ENCODE data around the gene NR3C1. TPM values are rescaled to one million over a fixed set of nuclear protein-coding genes. Genes with fewer than 3 reads are reported as not detected.

NR3C1 gene
- total RNA-seq, 1 donor from 2014 or later: 101 TPM

DNA sequence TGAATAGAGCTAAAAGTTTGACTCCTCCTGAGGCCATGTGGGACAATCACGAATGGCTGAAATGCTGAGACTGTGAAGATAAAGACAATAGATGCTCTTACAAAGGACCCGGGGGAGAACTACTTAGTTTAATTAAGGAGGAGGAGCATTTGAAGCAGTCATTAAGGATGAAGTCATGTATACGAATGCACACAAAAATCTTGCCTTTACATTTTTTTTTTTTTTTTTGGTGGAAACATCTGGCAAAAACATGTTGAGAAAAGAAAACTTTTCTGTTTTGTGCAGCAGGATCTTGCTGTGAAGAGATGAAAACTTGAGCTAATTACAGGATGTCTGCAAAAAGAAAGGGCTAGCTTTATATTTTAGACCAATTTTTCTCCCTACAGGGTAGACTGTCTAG lies 42.3 kb upstream of the NR3C1 start:
- Histone ChIP-seq H3K4me1 (no peaks in the 10 kb centered on the region), H3K36me3 (no peaks in the 10 kb centered on the region), H3K4me3 (no peak overlapping the region), H3K9me3 (no peaks in the 10 kb centered on the region), H3K27me3 (no peaks in the 10 kb centered on the region), H3K27ac (no peak overlapping the region)
- DNase-seq (no peak), ATAC-seq (no peak)
- intact Hi-C loops (cut with DNase I): no loop called here
- TF ChIP-seq, protein P1, sequence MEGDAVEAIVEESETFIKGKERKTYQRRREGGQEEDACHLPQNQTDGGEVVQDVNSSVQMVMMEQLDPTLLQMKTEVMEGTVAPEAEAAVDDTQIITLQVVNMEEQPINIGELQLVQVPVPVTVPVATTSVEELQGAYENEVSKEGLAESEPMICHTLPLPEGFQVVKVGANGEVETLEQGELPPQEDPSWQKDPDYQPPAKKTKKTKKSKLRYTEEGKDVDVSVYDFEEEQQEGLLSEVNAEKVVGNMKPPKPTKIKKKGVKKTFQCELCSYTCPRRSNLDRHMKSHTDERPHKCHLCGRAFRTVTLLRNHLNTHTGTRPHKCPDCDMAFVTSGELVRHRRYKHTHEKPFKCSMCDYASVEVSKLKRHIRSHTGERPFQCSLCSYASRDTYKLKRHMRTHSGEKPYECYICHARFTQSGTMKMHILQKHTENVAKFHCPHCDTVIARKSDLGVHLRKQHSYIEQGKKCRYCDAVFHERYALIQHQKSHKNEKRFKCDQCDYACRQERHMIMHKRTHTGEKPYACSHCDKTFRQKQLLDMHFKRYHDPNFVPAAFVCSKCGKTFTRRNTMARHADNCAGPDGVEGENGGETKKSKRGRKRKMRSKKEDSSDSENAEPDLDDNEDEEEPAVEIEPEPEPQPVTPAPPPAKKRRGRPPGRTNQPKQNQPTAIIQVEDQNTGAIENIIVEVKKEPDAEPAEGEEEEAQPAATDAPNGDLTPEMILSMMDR (IDR thresholded peaks at IDR 0.05): no peak

DNA sequence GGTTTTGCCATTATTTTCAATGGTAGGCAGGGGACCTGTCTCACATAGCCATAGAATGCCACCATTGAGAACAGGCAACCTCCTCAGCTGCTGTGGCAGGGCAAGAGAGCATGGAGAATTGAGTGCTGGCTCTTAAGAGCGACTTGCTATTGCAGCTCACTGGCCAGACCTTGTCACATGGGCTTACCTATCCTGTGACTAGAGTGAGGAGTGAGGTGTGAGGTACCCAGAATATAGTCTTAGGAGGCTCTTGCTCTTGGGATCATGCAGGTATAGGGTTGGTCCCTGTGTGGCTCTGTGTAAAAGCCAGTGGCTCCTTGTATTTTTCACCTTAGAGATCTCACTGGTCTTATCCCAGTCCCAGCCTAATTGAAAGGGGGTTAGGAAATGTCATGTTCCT lies 39.8 kb upstream of the NR3C1 start:
- DNase-seq: no peak
- Histone ChIP-seq H3K36me3 (no peaks in the 10 kb centered on the region), H3K27ac (no peak overlapping the region), H3K27me3 (no peaks in the 10 kb centered on the region), H3K4me1 (no peaks in the 10 kb centered on the region), H3K9me3 (no peaks in the 10 kb centered on the region), H3K4me3 (no peak overlapping the region)
- TF ChIP-seq, protein P1 (IDR thresholded peaks at IDR 0.05): no peak
- no peak for ATAC-seq
- intact Hi-C loops (cut with DNase I): no loop called here

DNA sequence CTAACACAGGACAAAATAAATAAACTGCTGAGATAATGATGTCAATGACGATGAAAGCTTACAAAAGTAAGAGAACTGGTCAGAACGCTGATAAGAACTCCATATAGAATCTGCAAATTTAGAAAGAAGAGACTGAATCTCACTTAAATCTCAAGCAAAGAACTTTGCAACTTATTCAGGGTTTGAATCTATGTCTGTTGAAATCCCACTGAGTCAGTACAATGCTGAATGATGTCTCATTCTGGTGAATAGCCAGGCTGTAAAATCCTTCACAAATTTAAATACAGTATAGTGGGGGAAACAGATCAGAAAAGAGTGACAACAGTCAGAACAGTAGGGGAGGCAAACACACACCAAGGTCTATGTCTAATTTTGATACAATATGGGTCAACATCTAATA lies 38.9 kb upstream of the NR3C1 start:
- ATAC-seq: no peak
- Histone ChIP-seq H3K4me3 (no peak overlapping the region), H3K4me1 (no peaks in the 10 kb centered on the region), H3K9me3 (no peaks in the 10 kb centered on the region), H3K36me3 (no peaks in the 10 kb centered on the region), H3K27ac (no peak overlapping the region), H3K27me3 (no peaks in the 10 kb centered on the region)
- DNase-seq: no peak
- intact Hi-C loops (cut with DNase I): no loop called here
- TF ChIP-seq, protein P1 (IDR thresholded peaks at IDR 0.05): no peak

DNA sequence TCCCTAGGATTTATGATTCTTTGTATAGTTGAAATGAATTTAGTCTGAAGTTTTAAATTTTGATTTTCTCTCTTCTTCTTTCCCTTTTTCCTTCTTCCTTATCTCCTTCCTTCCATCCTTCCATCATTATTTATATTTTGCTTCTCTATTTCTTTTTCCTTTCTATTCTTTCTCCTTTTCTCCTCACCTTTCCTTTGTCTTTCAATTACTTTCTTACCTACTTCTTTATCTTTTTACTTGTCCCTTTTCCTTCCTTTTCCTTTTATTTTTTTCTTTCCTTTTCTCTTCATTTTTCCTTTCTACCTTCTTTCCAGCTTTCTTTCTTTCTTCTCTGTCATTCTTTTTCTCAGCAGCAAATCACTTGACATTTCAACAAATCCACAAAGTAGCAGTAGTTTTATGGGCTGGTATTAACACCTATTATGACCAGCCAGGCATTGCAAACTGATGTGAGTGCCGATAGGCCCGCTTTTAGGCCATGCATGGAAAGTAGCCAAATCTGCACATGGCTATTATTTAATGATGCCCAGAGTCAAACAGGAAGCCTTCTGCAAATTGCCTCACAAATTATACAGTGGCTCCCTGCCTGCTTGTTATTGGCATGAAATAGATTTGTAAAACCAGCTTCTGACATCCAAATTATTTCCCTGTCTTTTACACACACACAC lies 37.1 kb upstream of the NR3C1 start:
- no peaks in the 10 kb centered on the region for H3K9me3 ChIP-seq
- TF ChIP-seq, protein P1 (IDR thresholded peaks at IDR 0.05): no peak
- DNase-seq (no peak), ATAC-seq (no peak)
- peaks cover 2% of the 10 kb centered on the region for H3K4me1 ChIP-seq
- no peak overlapping the region for H3K27ac ChIP-seq
- H3K36me3 ChIP-seq: no peaks in the 10 kb centered on the region
- H3K4me3 ChIP-seq: no peak overlapping the region
- intact Hi-C loops (cut with DNase I): no loop called here
- no peaks in the 10 kb centered on the region for H3K27me3 ChIP-seq

DNA sequence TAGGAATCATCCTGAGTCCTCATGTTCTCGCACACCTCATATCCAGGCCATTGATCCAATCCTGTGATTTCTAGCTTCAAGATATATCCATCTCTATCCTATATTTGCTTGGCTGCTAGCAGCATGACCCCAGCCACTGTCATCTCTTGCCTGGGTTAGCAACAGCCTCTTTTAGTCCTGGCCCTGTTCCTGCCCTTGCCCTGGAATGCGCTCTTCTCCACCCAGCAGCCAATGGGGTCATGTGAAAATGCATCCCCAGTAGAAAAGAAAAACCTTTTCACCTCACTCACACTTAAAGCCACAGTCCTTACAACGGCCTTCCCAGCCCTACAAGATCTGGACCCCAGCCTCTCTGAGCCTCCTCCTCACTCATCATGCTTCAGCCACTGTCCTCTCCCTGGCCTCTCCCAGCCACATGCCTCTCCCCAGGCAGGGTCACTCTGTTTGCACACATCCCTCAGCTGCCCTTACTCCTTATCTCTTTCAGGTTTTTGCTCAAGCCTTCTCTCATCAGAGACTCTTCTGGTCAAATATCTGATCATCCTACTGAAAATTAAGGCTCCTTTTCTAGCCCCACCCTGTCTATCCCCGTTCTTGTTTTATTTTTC lies 34.3 kb upstream of the NR3C1 start:
- H3K9me3 ChIP-seq: no peaks in the 10 kb centered on the region
- H3K4me3 ChIP-seq: no peak overlapping the region
- intact Hi-C loops (cut with DNase I): no loop called here
- no peaks in the 10 kb centered on the region for H3K27me3 ChIP-seq
- no peak overlapping the region for H3K27ac ChIP-seq
- peaks cover 16% of the 10 kb centered on the region for H3K4me1 ChIP-seq
- no peaks in the 10 kb centered on the region for H3K36me3 ChIP-seq
- ATAC-seq (no peak), DNase-seq (no peak)
- TF ChIP-seq, protein P1 (IDR thresholded peaks at IDR 0.05): no peak
